Keratinocyte (primary cell): ENCODE data around the gene KCNT2. TPM values are rescaled to one million over a fixed set of nuclear protein-coding genes. Genes with fewer than 3 reads are reported as not detected.

Experiments
- DNase-seq: peaks from one replicate; pipeline ENCODE4 v3.0.0-alpha.2; 2011; ENCODE audit warnings: low read depth, missing footprints, low spot score
- FAIRE-seq: peaks from 2 replicates; lab custom pipeline; 2011; peaks lifted over from hg19 to GRCh38; lab: Jason Lieb, UNC
- H2AFZ ChIP-seq: 2 replicates; pipeline ENCODE4 v1.6.0; 2012; ENCODE audit warnings: low read length, control low read depth, inconsistent platforms; ENCODE audit not compliant: control insufficient read depth
- H3K27ac ChIP-seq: 2 replicates; pipeline ENCODE4 v1.5.1; 2011; ENCODE audit warnings: low read length; ENCODE audit not compliant: control insufficient read depth, insufficient read depth
- H3K27me3 ChIP-seq: 3 replicates; pipeline ENCODE4 v1.6.0; 2011; ENCODE audit warnings: low read length; ENCODE audit not compliant: control insufficient read depth, insufficient read depth; ENCODE audit errors: extremely low read depth
- H3K36me3 ChIP-seq, 2 experiments: 2 replicates in 1 of 2; 3 replicates in 1 of 2; pipeline ENCODE4 v1.5.1; 2011; ENCODE audit warnings: low read length in 2 of 2, mild to moderate bottlenecking in 1 of 2; ENCODE audit not compliant: control insufficient read depth in 2 of 2, insufficient read depth in 2 of 2; ENCODE audit errors: extremely low read depth in 1 of 2
- H3K4me1 ChIP-seq: 3 replicates; pipeline ENCODE4 v1.5.1; 2011; ENCODE audit warnings: low read length; ENCODE audit not compliant: control insufficient read depth, insufficient read depth; ENCODE audit errors: extremely low read depth
- H3K4me2 ChIP-seq: 3 replicates; pipeline ENCODE4 v1.6.0; 2011; ENCODE audit warnings: low read depth, low read length; ENCODE audit not compliant: control insufficient read depth, insufficient read depth; ENCODE audit errors: extremely low read depth
- H3K4me3 ChIP-seq, 3 experiments: fragments of 200-600 bp in 1 of 3; sonication (generic) in 1 of 3; 2 replicates in 2 of 3; 3 replicates in 1 of 3; pipeline ENCODE4 v1.5.1; 2011 to 2016; ENCODE audit warnings: low read length in 3 of 3, mild to moderate bottlenecking in 3 of 3, control low read depth in 2 of 3, inconsistent platforms in 1 of 3, low read depth in 1 of 3, mixed read lengths in 1 of 3, mixed run types in 1 of 3, moderate library complexity in 1 of 3; ENCODE audit not compliant: control insufficient read depth in 2 of 3, insufficient read depth in 2 of 3; ENCODE audit errors: extremely low read depth in 1 of 3
- H3K79me2 ChIP-seq: 2 replicates; pipeline ENCODE4 v1.6.0; 2012; ENCODE audit warnings: low read length; ENCODE audit not compliant: control insufficient read depth, insufficient read depth
- H3K9ac ChIP-seq: 3 replicates; pipeline ENCODE4 v1.6.0; 2011; ENCODE audit warnings: low read length; ENCODE audit not compliant: control insufficient read depth, insufficient read depth; ENCODE audit errors: extremely low read depth
- H3K9me1 ChIP-seq: 3 replicates; pipeline ENCODE4 v1.6.0; 2011; ENCODE audit warnings: low read length; ENCODE audit not compliant: control insufficient read depth, insufficient read depth; ENCODE audit errors: extremely low read depth
- H3K9me3 ChIP-seq: 2 replicates; pipeline ENCODE4 v1.5.1; 2012; ENCODE audit warnings: low read depth, low read length; ENCODE audit not compliant: control insufficient read depth
- H4K20me1 ChIP-seq: 3 replicates; pipeline ENCODE4 v1.6.0; 2011; ENCODE audit warnings: low read length; ENCODE audit not compliant: control insufficient read depth, insufficient read depth; ENCODE audit errors: extremely low read depth
- CTCF ChIP-seq, 3 experiments: IDR thresholded peaks in 1 of 3; conservative IDR thresholded peaks in 1 of 3; optimal IDR thresholded peaks in 1 of 3; 2 replicates in 2 of 3; 3 replicates in 1 of 3; pipeline versions ENCODE3 to v1.5.1; 2011; ENCODE audit warnings: low read length in 3 of 3, mild to moderate bottlenecking in 3 of 3, moderate library complexity in 2 of 3, control low read depth in 1 of 3, inconsistent platforms in 1 of 3; ENCODE audit not compliant: insufficient read depth in 2 of 3; ENCODE audit errors: extremely low read depth in 1 of 3
- EZH2 ChIP-seq: IDR thresholded peaks from one replicate; pipeline ENCODE4 v1.6.1; 2012; ENCODE audit warnings: inconsistent platforms, mild to moderate bottlenecking, low read length, moderate library complexity
- dilution Hi-C: fragments of 300-500 bp; cut with MboI; formaldehyde crosslinking; loops from one replicate; pipeline ENCODE4 v1.7.0; 2020; ENCODE audit warnings: low sequenced_read_pairs; ENCODE audit not compliant: extremely low pct_ligation_motif_present
- polyA plus RNA-seq, 5 experiments: library from polyadenylated mRNA; depleted of rRNA in 3 of 5; stranded (reverse) in 3 of 5; stranded (forward) in 1 of 5; unstranded in 1 of 5; fragments of >200 nt; gene quantifications; 1 replicate in 1 of 5; 2 replicates in 3 of 5; 3 replicates in 1 of 5; pipeline versions ENCODE4 v1.2.1 to v1.2.3, GENCODE V29; 2011 to 2012; ENCODE audit warnings: missing spikeins in 2 of 5, low read depth in 1 of 5, low replicate concordance in 1 of 5

The KCNT2 gene
- polyA plus RNA-seq, 1 donor (not counting 4 experiments of a cell fraction or from before 2014, with no cell fraction given), result not detected

GRCh38 chr1:196401452-196401833 is 206.8 kb downstream of the KCNT2 start:
- H3K9me3 ChIP-seq, result no peaks in the 10 kb centered on the region
- no peaks in the 10 kb centered on the region for H3K27me3 ChIP-seq
- FAIRE-seq (no peak), DNase-seq (no peak)
- TF ChIP-seq CTCF (optimal IDR thresholded peaks at IDR 0.05 in 1 of 3, IDR thresholded peaks at IDR 0.05 in 1 of 3, conservative IDR thresholded peaks at IDR 0.05 in 1 of 3; ENCODE audit: extremely low read depth in 1 of 3, insufficient read depth in 2 of 3, low read length in 3 of 3), result no peak
- no peak overlapping the region for H3K4me2 ChIP-seq
- H3K27ac ChIP-seq, result no peak overlapping the region
- H3K4me3 ChIP-seq, result no peak overlapping the region
- H2AFZ ChIP-seq, result no peak overlapping the region
- no peaks in the 10 kb centered on the region for H3K36me3 ChIP-seq
- dilution Hi-C loops, result no loop called here
- no peaks in the 10 kb centered on the region for H3K9me1 ChIP-seq
- peaks cover 3% of the 10 kb centered on the region for H3K4me1 ChIP-seq
- H4K20me1 ChIP-seq, result no peaks in the 10 kb centered on the region
- no peaks in the 10 kb centered on the region for H3K79me2 ChIP-seq
- H3K9ac ChIP-seq, result no peak overlapping the region

- no peak overlapping the region for H3K4me2 ChIP-seq
- dilution Hi-C loops, result no loop called here
- no peaks in the 10 kb centered on the region for H3K9me3 ChIP-seq
- H3K36me3 ChIP-seq, result no peaks in the 10 kb centered on the region
- no peak overlapping the region for H3K27ac ChIP-seq
- no peak overlapping the region for H3K9ac ChIP-seq
- no peak overlapping the region for H3K4me3 ChIP-seq
- no peak overlapping the region for H2AFZ ChIP-seq
- H3K4me1 ChIP-seq, result peaks cover 3% of the 10 kb centered on the region
- no peaks in the 10 kb centered on the region for H3K9me1 ChIP-seq
- TF ChIP-seq EZH2 (no peak), CTCF (optimal IDR thresholded peaks at IDR 0.05 in 1 of 3, IDR thresholded peaks at IDR 0.05 in 1 of 3, conservative IDR thresholded peaks at IDR 0.05 in 1 of 3; ENCODE audit: extremely low read depth in 1 of 3, insufficient read depth in 2 of 3, low read length in 3 of 3) (no peak)
- H4K20me1 ChIP-seq, result no peaks in the 10 kb centered on the region
- H3K27me3 ChIP-seq, result no peaks in the 10 kb centered on the region
- DNase-seq (no peak), FAIRE-seq (peak; percentile 9)
- H3K79me2 ChIP-seq, result no peaks in the 10 kb centered on the region
Measured at GRCh38 chr1:196400478-196401451, 207.5 kb downstream of the KCNT2 start.
